Measurements from ENCODE around the gene ETV6.

Gene ETV6

GRCh38 chr12:11863478-11863906 is 214.0 kb downstream of the ETV6 start:
- Histone ChIP-seq H2AK5ac (ENCODE audit: low read length) (no peak overlapping the region), H3K4me3 (ENCODE audit: low read length) (no peak overlapping the region), H3K36me3 (ENCODE audit: control insufficient read depth, insufficient read depth, low read length) (no peaks in the 10 kb centered on the region), H2BK15ac (replicated peaks; ENCODE audit: low read depth) (no peak overlapping the region), H3K79me1 (ENCODE audit: low read length) (no peaks in the 10 kb centered on the region), H3K4ac (ENCODE audit: low read depth, low read length) (peak overlapping the region; percentile 20), H3K4me1 (ENCODE audit: control insufficient read depth, low read depth, low read length) (peaks cover 13% of the 10 kb centered on the region), H3K79me2 (ENCODE audit: control insufficient read depth, insufficient read depth, low read length) (no peaks in the 10 kb centered on the region), H4K8ac (ENCODE audit: low read depth, low read length) (no peak overlapping the region), H3K56ac (ENCODE audit: low read length) (peak overlapping the region; percentile 44), H3K23ac (ENCODE audit: low read length) (no peak overlapping the region), H2BK120ac (ENCODE audit: low read depth, low read length) (no peak overlapping the region), H3K27ac (ENCODE audit: low read depth, low read length) (no peak overlapping the region), H3K18ac (ENCODE audit: low read length) (peak overlapping the region; percentile 86), H3K9ac (ENCODE audit: low read length) (no peak overlapping the region), H4K5ac (ENCODE audit: low read length) (no peak overlapping the region), H3K4me2 (ENCODE audit: low read length) (no peak overlapping the region), H3K27me3 (ENCODE audit: insufficient read depth, low read length, poor library complexity) (no peaks in the 10 kb centered on the region), H2BK5ac (ENCODE audit: low read length) (no peak overlapping the region)
- no CpG with 5 or more reads among the region's 5 CpGs for WGBS (ENCODE audit: extremely low coverage, insufficient coverage, low lambda C conversion rate)
- no peak for DNase-seq

- H4K8ac ChIP-seq (ENCODE audit: low read depth, low read length) = no peak overlapping the region
- DNase-seq = peak; percentile 25
- WGBS (ENCODE audit: extremely low coverage, insufficient coverage, low lambda C conversion rate) = no CpG with 5 or more reads among the region's 3 CpGs
These were observed 214.5 kb downstream of the ETV6 start for GRCh38 chr12:11863988-11864387.

GRCh38 chr12:11865824-11866223 is 216.3 kb downstream of the ETV6 start:
- H3K79me1 ChIP-seq (ENCODE audit: low read length) = no peaks in the 10 kb centered on the region
- no peaks in the 10 kb centered on the region for H3K27me3 ChIP-seq (ENCODE audit: insufficient read depth, low read length, poor library complexity)
- H3K4me2 ChIP-seq (ENCODE audit: low read length) = no peak overlapping the region
- H4K5ac ChIP-seq (ENCODE audit: low read length) = no peak overlapping the region
- no peak overlapping the region for H2BK15ac ChIP-seq (replicated peaks; ENCODE audit: low read depth)
- no peak overlapping the region for H3K56ac ChIP-seq (ENCODE audit: low read length)
- H4K8ac ChIP-seq (ENCODE audit: low read depth, low read length) = no peak overlapping the region
- H3K18ac ChIP-seq (ENCODE audit: low read length) = no peak overlapping the region
- no peaks in the 10 kb centered on the region for H3K36me3 ChIP-seq (ENCODE audit: control insufficient read depth, insufficient read depth, low read length)
- WGBS (ENCODE audit: extremely low coverage, insufficient coverage, low lambda C conversion rate) = no CpG with 5 or more reads among the region's 4 CpGs
- no peak overlapping the region for H2BK120ac ChIP-seq (ENCODE audit: low read depth, low read length)
- no peak overlapping the region for H2AK5ac ChIP-seq (ENCODE audit: low read length)
- H3K9ac ChIP-seq (ENCODE audit: low read length) = no peak overlapping the region
- H3K79me2 ChIP-seq (ENCODE audit: control insufficient read depth, insufficient read depth, low read length) = no peaks in the 10 kb centered on the region
- no peak overlapping the region for H2BK5ac ChIP-seq (ENCODE audit: low read length)
- H3K4me1 ChIP-seq (ENCODE audit: control insufficient read depth, low read depth, low read length) = peaks cover 7% of the 10 kb centered on the region
- no peak overlapping the region for H3K4ac ChIP-seq (ENCODE audit: low read depth, low read length)
- no peak for DNase-seq
- H3K4me3 ChIP-seq (ENCODE audit: low read length) = no peak overlapping the region
- no peak overlapping the region for H3K27ac ChIP-seq (ENCODE audit: low read depth, low read length)
- H3K23ac ChIP-seq (ENCODE audit: low read length) = no peak overlapping the region

More at GRCh38 chr12:11863988-11864387, 214.5 kb downstream of the ETV6 start:
- no peak overlapping the region for H2BK120ac ChIP-seq (ENCODE audit: low read depth, low read length)
- H3K27me3 ChIP-seq (ENCODE audit: insufficient read depth, low read length, poor library complexity) = no peaks in the 10 kb centered on the region
- H2BK5ac ChIP-seq (ENCODE audit: low read length) = no peak overlapping the region
- no peak overlapping the region for H3K56ac ChIP-seq (ENCODE audit: low read length)
- H3K4me1 ChIP-seq (ENCODE audit: control insufficient read depth, low read depth, low read length) = peaks cover 11% of the 10 kb centered on the region
- H3K9ac ChIP-seq (ENCODE audit: low read length) = no peak overlapping the region
- no peak overlapping the region for H4K5ac ChIP-seq (ENCODE audit: low read length)
- peak overlapping the region; percentile 20 for H3K4ac ChIP-seq (ENCODE audit: low read depth, low read length)
- H3K4me2 ChIP-seq (ENCODE audit: low read length) = no peak overlapping the region
- no peak overlapping the region for H3K23ac ChIP-seq (ENCODE audit: low read length)
- H3K4me3 ChIP-seq (ENCODE audit: low read length) = no peak overlapping the region
- no peaks in the 10 kb centered on the region for H3K36me3 ChIP-seq (ENCODE audit: control insufficient read depth, insufficient read depth, low read length)
- no peak overlapping the region for H2BK15ac ChIP-seq (replicated peaks; ENCODE audit: low read depth)
- H3K27ac ChIP-seq (ENCODE audit: low read depth, low read length) = no peak overlapping the region
- H3K18ac ChIP-seq (ENCODE audit: low read length) = peak overlapping the region; percentile 86
- H2AK5ac ChIP-seq (ENCODE audit: low read length) = no peak overlapping the region
- H3K79me1 ChIP-seq (ENCODE audit: low read length) = no peaks in the 10 kb centered on the region
- H3K79me2 ChIP-seq (ENCODE audit: control insufficient read depth, insufficient read depth, low read length) = no peaks in the 10 kb centered on the region

GRCh38 chr12:11868027-11868426 is 218.6 kb downstream of the ETV6 start:
- Histone ChIP-seq H4K8ac (ENCODE audit: low read depth, low read length) (no peak overlapping the region), H3K4me3 (ENCODE audit: low read length) (no peak overlapping the region), H3K36me3 (ENCODE audit: control insufficient read depth, insufficient read depth, low read length) (no peaks in the 10 kb centered on the region), H2BK5ac (ENCODE audit: low read length) (no peak overlapping the region), H3K79me1 (ENCODE audit: low read length) (no peaks in the 10 kb centered on the region), H3K79me2 (ENCODE audit: control insufficient read depth, insufficient read depth, low read length) (no peaks in the 10 kb centered on the region), H3K56ac (ENCODE audit: low read length) (no peak overlapping the region), H3K4ac (ENCODE audit: low read depth, low read length) (no peak overlapping the region), H3K27me3 (ENCODE audit: insufficient read depth, low read length, poor library complexity) (no peaks in the 10 kb centered on the region), H3K4me1 (ENCODE audit: control insufficient read depth, low read depth, low read length) (no peaks in the 10 kb centered on the region), H3K4me2 (ENCODE audit: low read length) (no peak overlapping the region), H3K27ac (ENCODE audit: low read depth, low read length) (no peak overlapping the region), H3K9ac (ENCODE audit: low read length) (no peak overlapping the region), H3K23ac (ENCODE audit: low read length) (no peak overlapping the region), H2BK15ac (replicated peaks; ENCODE audit: low read depth) (no peak overlapping the region), H4K5ac (ENCODE audit: low read length) (no peak overlapping the region), H2AK5ac (ENCODE audit: low read length) (no peak overlapping the region), H2BK120ac (ENCODE audit: low read depth, low read length) (no peak overlapping the region), H3K18ac (ENCODE audit: low read length) (no peak overlapping the region)
- DNase-seq = no peak
- WGBS (ENCODE audit: extremely low coverage, insufficient coverage, low lambda C conversion rate) = no CpG with 5 or more reads among the region's 1 CpG

GRCh38 chr12:11869406-11869805 is 219.9 kb downstream of the ETV6 start:
- Histone ChIP-seq H3K36me3 (ENCODE audit: control insufficient read depth, insufficient read depth, low read length) (no peaks in the 10 kb centered on the region), H3K27me3 (ENCODE audit: insufficient read depth, low read length, poor library complexity) (no peaks in the 10 kb centered on the region), H3K79me2 (ENCODE audit: control insufficient read depth, insufficient read depth, low read length) (no peaks in the 10 kb centered on the region), H3K56ac (ENCODE audit: low read length) (no peak overlapping the region), H2BK15ac (replicated peaks; ENCODE audit: low read depth) (no peak overlapping the region), H2BK120ac (ENCODE audit: low read depth, low read length) (no peak overlapping the region), H3K4me2 (ENCODE audit: low read length) (no peak overlapping the region), H3K79me1 (ENCODE audit: low read length) (no peaks in the 10 kb centered on the region), H4K8ac (ENCODE audit: low read depth, low read length) (no peak overlapping the region), H3K4me1 (ENCODE audit: control insufficient read depth, low read depth, low read length) (no peaks in the 10 kb centered on the region), H3K4ac (ENCODE audit: low read depth, low read length) (no peak overlapping the region), H3K18ac (ENCODE audit: low read length) (no peak overlapping the region), H3K4me3 (ENCODE audit: low read length) (no peak overlapping the region), H3K9ac (ENCODE audit: low read length) (no peak overlapping the region), H2BK5ac (ENCODE audit: low read length) (no peak overlapping the region), H4K5ac (ENCODE audit: low read length) (no peak overlapping the region), H3K27ac (ENCODE audit: low read depth, low read length) (no peak overlapping the region), H3K23ac (ENCODE audit: low read length) (no peak overlapping the region), H2AK5ac (ENCODE audit: low read length) (no peak overlapping the region)
- DNase-seq = no peak
- WGBS (ENCODE audit: extremely low coverage, insufficient coverage, low lambda C conversion rate) = no CpG with 5 or more reads among the region's 18 CpGs

GRCh38 chr12:11870041-11870451 is 220.6 kb downstream of the ETV6 start:
- no peak for DNase-seq
- Histone ChIP-seq H2BK15ac (replicated peaks; ENCODE audit: low read depth) (no peak overlapping the region), H3K4me2 (ENCODE audit: low read length) (no peak overlapping the region), H3K4me1 (ENCODE audit: control insufficient read depth, low read depth, low read length) (no peaks in the 10 kb centered on the region), H2BK5ac (ENCODE audit: low read length) (no peak overlapping the region), H2AK5ac (ENCODE audit: low read length) (no peak overlapping the region), H3K4ac (ENCODE audit: low read depth, low read length) (no peak overlapping the region), H3K18ac (ENCODE audit: low read length) (no peak overlapping the region), H3K36me3 (ENCODE audit: control insufficient read depth, insufficient read depth, low read length) (no peaks in the 10 kb centered on the region), H2BK120ac (ENCODE audit: low read depth, low read length) (no peak overlapping the region), H3K27ac (ENCODE audit: low read depth, low read length) (no peak overlapping the region), H4K8ac (ENCODE audit: low read depth, low read length) (no peak overlapping the region), H3K56ac (ENCODE audit: low read length) (no peak overlapping the region), H3K27me3 (ENCODE audit: insufficient read depth, low read length, poor library complexity) (no peaks in the 10 kb centered on the region), H3K79me2 (ENCODE audit: control insufficient read depth, insufficient read depth, low read length) (no peaks in the 10 kb centered on the region), H3K9ac (ENCODE audit: low read length) (no peak overlapping the region), H3K79me1 (ENCODE audit: low read length) (no peaks in the 10 kb centered on the region), H3K4me3 (ENCODE audit: low read length) (no peak overlapping the region), H4K5ac (ENCODE audit: low read length) (no peak overlapping the region), H3K23ac (ENCODE audit: low read length) (no peak overlapping the region)
- no CpG with 5 or more reads among the region's 8 CpGs for WGBS (ENCODE audit: extremely low coverage, insufficient coverage, low lambda C conversion rate)

Data from mesendoderm (in vitro differentiated cells).